H1 (cell line): ENCODE results near the gene LITAFD.

Experiments used
- GABPA ChIP-seq: IDR thresholded peaks from 2 replicates; pipeline ENCODE4 v1.6.1; 2011; ENCODE audit warnings: mild to moderate bottlenecking, low read length, moderate library complexity, borderline replicate concordance; ENCODE audit not compliant: insufficient read depth
- NRF1 ChIP-seq: IDR thresholded peaks from 2 replicates; pipeline ENCODE4 v1.6.1; 2011; ENCODE audit warnings: mild to moderate bottlenecking, low read depth, low read length, improper control_type of control experiment
- POLR2A ChIP-seq, 2 experiments: IDR thresholded peaks; 1 replicate in 1 of 2; 2 replicates in 1 of 2; pipeline ENCODE4 v1.6.1; 2011; ENCODE audit warnings: low read depth in 2 of 2, low read length in 2 of 2, mild to moderate bottlenecking in 2 of 2; ENCODE audit errors: control extremely low read depth in 1 of 2
- SUZ12 ChIP-seq: fragments of 200-600 bp; sonication (generic); IDR thresholded peaks from 2 replicates; pipeline ENCODE4 v1.6.1; 2012; ENCODE audit warnings: mild to moderate bottlenecking, inconsistent platforms, low read length, moderate library complexity, mixed read lengths
- YY1 ChIP-seq: IDR thresholded peaks from 2 replicates; pipeline ENCODE4 v1.6.1; 2011; ENCODE audit warnings: low read depth, mild to moderate bottlenecking, low read length
- TF ChIP-seq, protein P1 (sequence below), 3 experiments: IDR thresholded peaks; 1 replicate in 2 of 3; 2 replicates in 1 of 3; pipeline versions ENCODE4 v1.5.1 to v1.6.1; 2011; ENCODE audit warnings: low read length in 3 of 3, mild to moderate bottlenecking in 3 of 3, inconsistent platforms in 2 of 3, low read depth in 1 of 3, moderate library complexity in 1 of 3; ENCODE audit not compliant: insufficient read depth in 1 of 3; ENCODE audit errors: control extremely low read depth in 1 of 3

DNA sequence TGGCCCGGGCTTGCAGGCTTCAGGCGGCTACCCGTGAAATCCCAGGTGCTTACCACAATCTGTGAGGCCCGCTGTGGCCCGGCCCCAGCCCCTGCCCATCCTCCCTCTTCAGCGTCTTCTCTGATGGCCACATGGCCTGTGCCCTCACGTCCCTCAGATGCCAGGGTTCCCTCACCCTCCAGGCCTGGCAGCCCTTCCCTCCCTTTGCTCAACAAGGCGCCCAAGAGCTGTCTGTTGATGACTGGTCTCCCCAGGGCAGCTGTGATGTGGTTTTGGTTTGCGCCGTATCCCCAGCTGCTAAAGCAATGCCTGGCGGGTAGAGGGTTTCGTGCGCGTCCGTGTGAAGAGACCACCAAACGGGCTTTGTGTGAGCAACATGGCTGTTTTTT is 49.4 kb upstream of the LITAFD start:
- TF ChIP-seq POLR2A (IDR thresholded peaks at IDR 0.05; ENCODE audit: control extremely low read depth in 1 of 2, low read depth in 2 of 2, low read length in 2 of 2) (no peak), SUZ12 (no peak), NRF1 (no peak), GABPA (no peak), YY1 (no peak)
- TF ChIP-seq, protein P1, sequence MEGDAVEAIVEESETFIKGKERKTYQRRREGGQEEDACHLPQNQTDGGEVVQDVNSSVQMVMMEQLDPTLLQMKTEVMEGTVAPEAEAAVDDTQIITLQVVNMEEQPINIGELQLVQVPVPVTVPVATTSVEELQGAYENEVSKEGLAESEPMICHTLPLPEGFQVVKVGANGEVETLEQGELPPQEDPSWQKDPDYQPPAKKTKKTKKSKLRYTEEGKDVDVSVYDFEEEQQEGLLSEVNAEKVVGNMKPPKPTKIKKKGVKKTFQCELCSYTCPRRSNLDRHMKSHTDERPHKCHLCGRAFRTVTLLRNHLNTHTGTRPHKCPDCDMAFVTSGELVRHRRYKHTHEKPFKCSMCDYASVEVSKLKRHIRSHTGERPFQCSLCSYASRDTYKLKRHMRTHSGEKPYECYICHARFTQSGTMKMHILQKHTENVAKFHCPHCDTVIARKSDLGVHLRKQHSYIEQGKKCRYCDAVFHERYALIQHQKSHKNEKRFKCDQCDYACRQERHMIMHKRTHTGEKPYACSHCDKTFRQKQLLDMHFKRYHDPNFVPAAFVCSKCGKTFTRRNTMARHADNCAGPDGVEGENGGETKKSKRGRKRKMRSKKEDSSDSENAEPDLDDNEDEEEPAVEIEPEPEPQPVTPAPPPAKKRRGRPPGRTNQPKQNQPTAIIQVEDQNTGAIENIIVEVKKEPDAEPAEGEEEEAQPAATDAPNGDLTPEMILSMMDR (IDR thresholded peaks at IDR 0.05; ENCODE audit: control extremely low read depth in 1 of 3, insufficient read depth in 1 of 3, low read depth in 1 of 3, low read length in 3 of 3) = no peak
